Esophagus squamous epithelium (tissue), 4 donors: ENCODE measurements around the gene COL9A2.

ENCODE experiments used
- CTCF ChIP-seq, 6 experiments: fragments of 450-650 bp in 4 of 6; fragments of 200-600 bp in 2 of 6; sonication (generic) in 2 of 6; IDR thresholded peaks; one replicate each; pipeline ENCODE4 v1.5.1; 2016 to 2019; ENCODE audit warnings: antibody characterized with exemption in 6 of 6, mild to moderate bottlenecking in 4 of 6, moderate library complexity in 4 of 6
- POLR2A ChIP-seq, 4 donors: fragments of 450-650 bp; IDR thresholded peaks; one replicate each; pipeline ENCODE4 v1.6.1; 2017; ENCODE audit warnings: antibody characterized with exemption in 4 of 4, mild to moderate bottlenecking in 4 of 4, moderate library complexity in 3 of 4

- TF ChIP-seq POLR2A (IDR thresholded peaks at IDR 0.05) (no peak), CTCF (IDR thresholded peaks at IDR 0.05) (no peak)
Observed at GRCh38 chr1:40312238-40313205, 4.6 kb downstream of the COL9A2 start.
